OCI-LY7 (cell line): Measurements from ENCODE around the gene ZNF423. TPM values are rescaled to one million over a fixed set of nuclear protein-coding genes. Genes with fewer than 3 reads are reported as not detected.

Source experiments
- BruUV-seq: library from RNA; stranded (reverse); fragments of 400-500 nt; replicated peaks from 2 replicates; lab custom pipeline; 2021; lab: Mats Ljungman, UMichigan
- CTCF ChIA-PET: fragments of 300-600 bp; sonication (Branson Sonifier 250); formaldehyde crosslinking; loops from one replicate; lab custom pipeline; 2022; ENCODE audit warnings: antibody characterized with exemption; ENCODE audit not compliant: unreplicated experiment; lab: Charles Lee
- POLR2A ChIA-PET: fragments of 300-600 bp; sonication (Branson Sonifier 250); formaldehyde crosslinking; loops from one replicate; lab custom pipeline; 2022; ENCODE audit warnings: antibody characterized with exemption; lab: Charles Lee
- DNase-seq: peaks from one replicate; pipeline ENCODE4 v3.0.0-alpha.2; 2015; ENCODE audit warnings: low spot score
- H2AFZ ChIP-seq: fragments of 200-600 bp; sonication (generic), shearing (Covaris generic); 2 replicates; pipeline ENCODE4 v1.6.1; 2014; ENCODE audit warnings: mild to moderate bottlenecking, antibody characterized with exemption, low read length, moderate library complexity
- H3K27ac ChIP-seq: fragments of 200-600 bp; sonication (generic); 2 replicates; pipeline ENCODE4 v1.5.1; 2014; ENCODE audit warnings: mixed run types, low read depth, mild to moderate bottlenecking, moderate library complexity, low read length, inconsistent platforms; ENCODE audit not compliant: poor library complexity, severe bottlenecking
- H3K36me3 ChIP-seq: fragments of 200-600 bp; sonication (generic); 2 replicates; pipeline ENCODE4 v1.6.1; 2014; ENCODE audit warnings: mild to moderate bottlenecking, antibody characterized with exemption, low read length, moderate library complexity, mixed read lengths; ENCODE audit not compliant: insufficient read depth
- H3K4me1 ChIP-seq: fragments of 200-600 bp; sonication (generic); 2 replicates; pipeline ENCODE4 v1.5.1; 2014; ENCODE audit warnings: mild to moderate bottlenecking, low read length; ENCODE audit not compliant: insufficient read depth, poor library complexity, severe bottlenecking
- H3K4me2 ChIP-seq: fragments of 200-600 bp; sonication (generic); 2 replicates; pipeline ENCODE4 v1.6.1; 2014; ENCODE audit warnings: mild to moderate bottlenecking, low read length
- H3K4me3 ChIP-seq: fragments of 200-600 bp; sonication (generic); 2 replicates; pipeline ENCODE4 v1.5.1; 2014; ENCODE audit warnings: mild to moderate bottlenecking, low read depth, low read length; ENCODE audit not compliant: poor library complexity, severe bottlenecking
- H3K79me2 ChIP-seq: fragments of 200-600 bp; sonication (generic); 2 replicates; pipeline ENCODE4 v1.6.1; 2016; ENCODE audit warnings: low read depth, mild to moderate bottlenecking, low read length, moderate library complexity, mixed read lengths; ENCODE audit not compliant: insufficient read depth
- H3K9me2 ChIP-seq: fragments of 200-600 bp; sonication (generic); 2 replicates; pipeline ENCODE4 v1.6.1; 2016; ENCODE audit warnings: mild to moderate bottlenecking, low read length, mixed read lengths; ENCODE audit not compliant: insufficient read depth
- H3K9me3 ChIP-seq: fragments of 200-600 bp; sonication (generic); 2 replicates; pipeline ENCODE4 v1.6.1; 2014; ENCODE audit warnings: mild to moderate bottlenecking, mixed run types, low read length, mixed read lengths
- H4K20me1 ChIP-seq: fragments of 200-600 bp; sonication (generic); 2 replicates; pipeline ENCODE4 v1.6.1; 2014; ENCODE audit warnings: mild to moderate bottlenecking, antibody characterized with exemption, low read length, moderate library complexity, mixed read lengths; ENCODE audit not compliant: insufficient read depth
- CTCF ChIP-seq: fragments of 200-600 bp; sonication (generic); conservative IDR thresholded peaks from 2 replicates; pipeline ENCODE4 v1.5.1; 2014; ENCODE audit warnings: mild to moderate bottlenecking, antibody characterized with exemption, low read length, moderate library complexity, mixed read lengths
- EZH2phosphoT487 ChIP-seq: fragments of 200-600 bp; sonication (generic); IDR thresholded peaks from 2 replicates; pipeline ENCODE4 v1.6.1; 2018; ENCODE audit warnings: low read depth, borderline replicate concordance, mild to moderate bottlenecking, mixed run types, antibody characterized with exemption, low read length, moderate library complexity, mixed read lengths
- intact Hi-C: fragments of 100-400 bp; cut with micrococcal nuclease; formaldehyde crosslinking; loops from one replicate; pipeline ENCODE4 v1.10.0; 2022; ENCODE audit not compliant: unreplicated experiment
- total RNA-seq, 2 experiments: library from RNA; depleted of rRNA in 1 of 2; stranded (reverse); fragments of >200 nt in 1 of 2; shearing (Covaris generic) in 1 of 2; gene quantifications; 2 replicates each; pipeline ENCODE4 v1.2.3, GENCODE V29; 2014 to 2022

The ZNF423 gene
- total RNA-seq, 2 experiments from 2014 or later, result 0.09 to 0.13 TPM

DNA sequence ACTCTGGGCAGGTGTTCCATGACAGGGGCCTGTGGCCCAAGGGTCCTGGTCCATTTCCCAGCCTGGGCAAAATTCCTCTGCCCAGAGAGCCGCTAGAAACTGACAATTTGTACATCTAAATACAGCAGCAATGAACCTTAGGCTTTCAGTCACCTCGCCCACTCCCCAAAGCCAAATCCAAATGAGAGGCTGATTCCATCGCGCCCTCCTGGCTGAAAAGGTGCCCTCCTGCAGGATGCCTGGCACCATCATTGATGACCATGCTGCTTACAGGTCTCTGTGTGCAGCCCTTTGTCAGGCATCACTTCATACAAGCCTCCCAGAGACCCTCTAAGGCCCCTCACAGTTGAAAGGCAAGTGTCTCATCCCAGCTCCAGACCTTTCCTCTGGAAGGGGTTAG, 367.6 kb downstream of the ZNF423 start:
- peaks cover 51% of the 10 kb centered on the region for H3K4me1 ChIP-seq
- intact Hi-C loops, result no loop called here
- no peak overlapping the region for H3K27ac ChIP-seq
- BruUV-seq, result no TSS peak
- H3K36me3 ChIP-seq, result no peaks in the 10 kb centered on the region
- H2AFZ ChIP-seq, result no peak overlapping the region
- no peaks in the 10 kb centered on the region for H4K20me1 ChIP-seq
- no peak overlapping the region for H3K4me3 ChIP-seq
- no peak overlapping the region for H3K4me2 ChIP-seq
- H3K9me3 ChIP-seq, result no peaks in the 10 kb centered on the region
- POLR2A ChIA-PET, result no interaction called here
- no peak for DNase-seq
- H3K9me2 ChIP-seq, result no peaks in the 10 kb centered on the region
- TF ChIP-seq EZH2phosphoT487, result no peak
- no peak for TF ChIP-seq CTCF
- H3K79me2 ChIP-seq, result no peaks in the 10 kb centered on the region
- CTCF ChIA-PET, result interaction anchor here (0.6 kb wide), 1 partner anchor 87 kb away, joined by 3 read pairs; no protein-coding TSS in a partner anchor

DNA sequence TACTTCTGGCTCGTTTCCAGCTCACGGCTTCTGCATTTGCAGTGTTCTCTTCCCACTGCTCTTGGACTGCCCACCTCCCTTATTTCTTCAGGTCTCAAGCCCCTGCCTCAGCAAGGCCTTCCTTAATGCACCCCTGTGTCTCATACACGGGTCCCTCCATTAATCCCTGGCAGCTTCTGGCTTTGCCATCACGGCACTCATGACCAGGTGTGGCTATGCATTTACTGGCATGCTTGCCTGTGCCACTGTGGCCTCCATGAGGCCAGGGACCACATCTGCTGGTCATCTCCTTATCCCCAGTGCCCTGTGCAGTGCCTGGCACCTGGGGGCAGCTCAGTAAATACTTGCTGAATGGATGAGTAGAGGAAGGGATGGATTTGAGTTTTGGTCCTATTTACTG, 368.2 kb downstream of the ZNF423 start:
- DNase-seq, result no peak
- H3K79me2 ChIP-seq, result no peaks in the 10 kb centered on the region
- H3K4me3 ChIP-seq, result no peak overlapping the region
- ChIA-PET POLR2A (no interaction called here), CTCF (interaction anchor here (0.6 kb wide), 1 partner anchor 50 kb away, joined by 3 read pairs; no protein-coding TSS in a partner anchor)
- TF ChIP-seq CTCF, result no peak
- TF ChIP-seq EZH2phosphoT487, result no peak
- intact Hi-C loops, result no loop called here
- peaks cover 57% of the 10 kb centered on the region for H3K4me1 ChIP-seq
- H3K9me3 ChIP-seq, result no peaks in the 10 kb centered on the region
- H3K27ac ChIP-seq, result no peak overlapping the region
- no TSS peak for BruUV-seq
- H4K20me1 ChIP-seq, result no peaks in the 10 kb centered on the region
- H3K4me2 ChIP-seq, result no peak overlapping the region
- H2AFZ ChIP-seq, result no peak overlapping the region
- H3K36me3 ChIP-seq, result no peaks in the 10 kb centered on the region
- no peaks in the 10 kb centered on the region for H3K9me2 ChIP-seq

- CTCF ChIA-PET, result no interaction called here
- no TSS peak for BruUV-seq
Observed at GRCh38 chr16:49486400-49486799, 369.5 kb downstream of the ZNF423 start.

More at GRCh38 chr16:49486400-49486799, 369.5 kb downstream of the ZNF423 start:
- no peaks in the 10 kb centered on the region for H3K36me3 ChIP-seq
- H3K4me3 ChIP-seq, result no peak overlapping the region
- no peaks in the 10 kb centered on the region for H3K9me2 ChIP-seq
- H3K4me1 ChIP-seq, result peaks cover 56% of the 10 kb centered on the region
- no peaks in the 10 kb centered on the region for H3K9me3 ChIP-seq
- no peaks in the 10 kb centered on the region for H3K79me2 ChIP-seq
- no peak for DNase-seq
- POLR2A ChIA-PET, result interaction anchor here (1.0 kb wide), 1 partner anchor 35 kb away, joined by 3 read pairs; no protein-coding TSS in a partner anchor
- intact Hi-C loops, result no loop called here
- H2AFZ ChIP-seq, result no peak overlapping the region
- no peak for TF ChIP-seq EZH2phosphoT487
- no peak for TF ChIP-seq CTCF
- H3K4me2 ChIP-seq, result no peak overlapping the region
- no peaks in the 10 kb centered on the region for H4K20me1 ChIP-seq
- no peak overlapping the region for H3K27ac ChIP-seq
